Subcutaneous preadipocyte (primary cell): Measurements from ENCODE around the gene ATG2A. TPM values are rescaled to one million over a fixed set of nuclear protein-coding genes. Genes with fewer than 3 reads are reported as not detected.

Experiments used
- small RNA-seq: library from RNA; depleted of rRNA; stranded (forward); fragments of <200 nt; gene quantifications from one replicate; pipeline ENCODE3, GENCODE V24; 2012
- total RNA-seq: library from RNA; depleted of rRNA; stranded (reverse); fragments of >200 nt; gene quantifications from 2 replicates; pipeline ENCODE4 v1.2.3, GENCODE V29; 2012

ATG2A gene
- 15.4 and 19.5 TPM in 2 replicates for total RNA-seq

DNA sequence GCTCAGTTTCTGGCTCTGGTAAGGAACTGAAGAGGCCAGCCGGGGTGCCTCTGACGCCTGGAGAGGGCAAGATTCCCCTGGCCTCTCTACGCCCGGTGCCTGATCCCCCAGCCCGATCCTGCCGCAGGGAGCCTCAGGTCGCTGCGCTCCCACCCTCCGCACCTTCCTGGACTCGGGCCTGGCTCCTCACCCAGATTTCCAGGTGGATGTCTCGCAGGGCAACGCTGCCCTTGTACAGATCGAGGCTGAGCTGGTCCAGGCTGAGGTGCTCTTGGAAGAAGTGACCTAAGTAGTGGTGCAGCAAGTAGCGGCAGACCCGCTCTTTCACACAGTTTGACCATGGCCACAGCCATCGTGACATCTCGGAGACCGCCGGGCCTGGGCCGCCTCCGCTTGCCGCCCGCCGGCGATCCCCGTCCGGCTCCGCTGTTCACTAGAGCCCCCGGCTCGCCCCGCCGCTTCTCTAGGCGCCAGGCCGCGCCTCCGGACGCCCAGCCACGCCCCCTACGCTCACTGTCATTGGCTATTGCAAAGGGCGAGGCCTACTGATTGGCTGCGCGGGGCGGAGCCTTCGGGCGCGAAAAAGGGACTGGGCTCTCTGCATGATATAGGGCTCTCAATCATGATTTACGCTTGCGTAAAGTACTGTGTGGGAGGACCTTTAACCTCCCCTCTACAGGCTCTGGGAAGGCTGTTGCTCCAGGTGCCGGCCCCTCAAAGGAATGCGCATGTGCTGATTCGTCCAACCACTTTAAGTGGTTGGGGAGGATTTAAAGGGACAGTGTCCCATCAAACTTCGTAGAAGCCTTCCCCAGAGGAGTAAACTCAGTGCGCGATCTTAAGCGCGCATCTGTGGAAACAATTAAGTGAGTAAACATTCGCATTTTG is at the start of gene ATG2A:
Gene ATG2A (minus strand): TSS at position 435 of the 888 bp plus-strand sequence. CDS start 74 bp downstream, at position 361.

DNA sequence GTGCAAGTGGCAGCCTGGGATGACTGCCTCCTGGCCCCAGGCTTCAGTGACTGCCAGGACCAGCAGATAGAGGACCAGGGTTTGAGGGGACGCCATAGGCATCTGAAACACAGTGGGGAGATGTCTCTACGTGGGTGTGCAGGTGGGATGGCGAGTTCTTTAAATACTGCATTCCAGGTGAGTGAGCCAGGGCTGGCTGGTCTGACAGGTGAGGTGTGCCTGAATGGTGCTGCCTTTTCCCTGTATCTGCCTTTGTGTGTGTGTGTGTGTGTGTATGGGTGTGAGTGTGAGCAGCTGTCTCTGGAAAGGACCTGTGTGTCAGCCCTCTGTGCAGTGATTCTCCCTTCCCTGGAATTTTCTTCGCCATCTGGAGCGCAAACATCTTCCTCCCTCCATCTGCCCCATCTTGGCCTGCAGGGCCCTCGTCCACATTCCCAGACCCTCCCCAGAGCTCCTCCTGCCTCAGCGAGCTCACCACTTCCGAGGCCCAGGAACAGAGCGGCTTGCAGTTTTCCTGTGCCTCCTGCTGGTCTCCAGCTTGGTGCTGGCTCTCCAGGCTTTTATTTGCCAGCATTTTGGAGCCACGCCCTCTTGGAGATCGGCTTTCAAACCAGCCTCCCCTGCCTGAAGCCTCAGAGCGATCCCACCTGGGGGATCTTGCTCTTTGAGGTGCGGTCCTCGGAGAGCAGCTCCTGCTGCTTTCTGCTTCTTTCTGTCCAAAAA is 18.5 kb upstream of the ATG2A start, which contains the start of gene GPHA2:
Gene GPHA2 (minus strand): TSS at position 535 of the 723 bp plus-strand sequence. CDS start 433 bp downstream, at position 102.

DNA sequence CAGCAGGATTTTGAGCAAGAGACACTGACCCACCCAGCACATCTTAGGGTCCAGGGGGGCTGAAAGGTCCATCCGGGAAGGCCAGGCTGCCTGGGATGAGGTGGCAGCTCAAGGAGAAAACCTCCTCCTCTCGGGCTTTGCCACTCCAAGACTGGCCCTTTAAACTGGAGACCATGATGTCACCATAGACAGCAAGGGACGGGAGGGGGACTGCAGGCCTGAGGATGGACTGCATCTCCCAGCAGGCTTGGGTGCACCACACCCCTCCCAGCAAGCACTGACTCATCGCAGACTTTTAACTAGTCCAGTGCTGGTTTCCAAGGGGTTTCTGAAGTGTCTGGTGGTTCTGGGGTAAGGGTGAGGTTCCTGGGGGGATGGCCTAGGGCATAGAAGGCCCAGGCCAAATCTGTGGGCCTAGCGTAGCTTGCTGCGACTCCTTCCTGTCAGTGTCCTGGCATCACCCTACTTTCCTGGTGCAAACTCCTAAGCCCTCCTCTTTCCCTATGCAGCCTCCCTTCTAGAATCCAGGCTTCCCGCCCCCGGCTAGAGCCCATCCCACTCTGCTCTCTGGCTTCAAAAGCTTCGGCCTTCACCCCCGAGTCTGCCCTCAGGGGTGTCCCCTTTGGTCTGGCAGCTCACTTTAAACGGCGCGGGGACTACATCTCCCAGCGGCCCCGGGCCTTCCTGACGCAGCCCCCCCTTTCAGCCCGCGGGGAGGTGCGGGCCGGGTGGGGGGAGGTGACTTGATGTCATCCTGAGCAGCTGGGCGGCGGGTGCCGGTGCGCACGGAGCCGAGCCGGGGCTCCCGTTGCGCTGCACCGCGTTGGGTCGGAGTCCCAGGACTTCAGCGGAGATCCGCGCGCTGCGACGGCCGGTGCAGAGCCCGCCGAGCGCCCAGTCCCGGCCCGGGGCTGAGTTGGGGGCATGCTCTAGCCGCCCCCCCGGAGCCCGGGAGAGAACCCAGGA is 7.2 kb upstream of the ATG2A start, which contains the start of gene PPP2R5B:
Gene PPP2R5B (plus strand): TSS at position 746 of the 966 bp plus-strand sequence. CDS start 1,046 bp downstream, outside the sequence.

DNA sequence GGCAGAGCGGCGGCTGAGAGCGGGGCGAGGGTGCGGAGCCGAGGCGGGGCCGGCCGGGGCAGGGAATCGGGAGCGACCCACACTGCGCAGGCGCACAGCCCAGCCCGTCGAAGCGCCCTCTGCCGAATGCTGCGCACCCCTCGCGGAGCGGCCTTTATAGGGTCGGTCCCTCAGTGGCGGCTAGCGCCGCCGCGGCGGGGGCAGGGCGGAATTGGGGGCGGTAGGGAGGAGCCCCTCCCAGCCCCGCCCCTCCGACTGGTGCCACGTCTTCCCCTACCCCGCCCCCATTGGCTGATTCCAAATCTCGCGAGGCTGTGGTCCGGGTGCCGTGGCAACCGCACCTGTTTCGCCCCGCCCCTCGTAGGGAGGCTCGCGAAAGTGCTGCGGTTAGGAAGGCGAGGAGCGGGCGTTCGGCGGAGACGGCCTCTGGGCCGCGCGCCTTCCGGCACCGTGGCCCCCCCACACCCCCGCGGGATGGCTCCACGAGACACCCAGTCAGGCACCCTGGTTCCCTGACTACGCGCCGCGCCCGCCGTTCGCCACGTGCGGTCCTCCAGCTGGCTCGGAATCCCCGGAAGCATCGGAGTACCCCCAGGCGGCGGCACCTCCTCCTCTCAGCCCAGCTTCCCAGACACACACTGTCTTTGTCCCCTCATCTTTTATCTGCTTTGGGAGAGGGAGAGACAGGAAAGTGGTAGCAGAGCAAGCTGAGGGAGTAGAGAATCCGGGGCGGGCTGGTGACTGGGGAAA is 38.3 kb downstream of the ATG2A start, which contains the start of gene EHD1:
Gene EHD1 (minus strand): TSS at position 128 of the 750 bp plus-strand sequence. CDS start 157 bp downstream, outside the sequence.

Small RNA genes lying within 50 kb of the gene (small RNA-seq; reads per million reads assigned to genes)
- not detected for gene MIR6749
- not detected for gene MIR6750

Other genes starting within 250 kb of the ATG2A start
- gene NRXN2, start 194.0 kb downstream of the ATG2A start, total RNA-seq = 9.2 and 17.2 TPM in 2 replicates
- gene RASGRP2, start 173.1 kb downstream of the ATG2A start, total RNA-seq = 0.20 and 0.37 TPM in 2 replicates
- 0.37 and 0.39 TPM in 2 replicates for gene PYGM, start 157.2 kb downstream of the ATG2A start, total RNA-seq
- 110 and 126 TPM in 2 replicates for gene SF1, start 138.7 kb downstream of the ATG2A start, total RNA-seq
- 7.0 and 12.3 TPM in 2 replicates for gene MAP4K2, start 114.0 kb downstream of the ATG2A start, total RNA-seq
- 20.2 and 22.1 TPM in 2 replicates for gene MEN1, start 106.7 kb downstream of the ATG2A start, total RNA-seq
- gene CDC42BPG, start 72.6 kb downstream of the ATG2A start, total RNA-seq = under 0.01 TPM in 2 replicates
- 40.1 and 75.3 TPM in 2 replicates for gene EHD1, start 38.6 kb downstream of the ATG2A start, total RNA-seq
- 5.9 and 8.2 TPM in 2 replicates for gene PPP2R5B, start 7.5 kb upstream of the ATG2A start, total RNA-seq
- gene GPHA2, start 18.7 kb upstream of the ATG2A start, total RNA-seq = not detected in 2 replicates
- not detected in 2 replicates for gene MAJIN, start 54.9 kb upstream of the ATG2A start, total RNA-seq
- gene BATF2, start 79.8 kb upstream of the ATG2A start, total RNA-seq = 0.37 and 0.98 TPM in 2 replicates
- 46.7 and 63.2 TPM in 2 replicates for gene ARL2, start 97.0 kb upstream of the ATG2A start, total RNA-seq
- 12.1 and 13.2 TPM in 2 replicates for gene SNX15, start 110.2 kb upstream of the ATG2A start, total RNA-seq
- gene SAC3D1, start 124.0 kb upstream of the ATG2A start, total RNA-seq = 17.6 and 19.4 TPM in 2 replicates
- 10.8 and 14.3 TPM in 2 replicates for gene NAALADL1, start 141.3 kb upstream of the ATG2A start, total RNA-seq
- 12.5 and 18.6 TPM in 2 replicates for gene CDCA5, start 166.8 kb upstream of the ATG2A start, total RNA-seq
- gene ZFPL1, start 167.0 kb upstream of the ATG2A start, total RNA-seq = 26.8 and 29.0 TPM in 2 replicates
- gene VPS51, start 179.0 kb upstream of the ATG2A start, total RNA-seq = 122 and 127 TPM in 2 replicates
- 13.2 and 14.3 TPM in 2 replicates for gene TM7SF2, start 194.7 kb upstream of the ATG2A start, total RNA-seq
- gene ZNHIT2, start 200.5 kb upstream of the ATG2A start, total RNA-seq = 12.9 and 13.1 TPM in 2 replicates
- gene FAU, start 204.9 kb upstream of the ATG2A start, total RNA-seq = 193 and 272 TPM in 2 replicates
- gene MRPL49, start 205.1 kb upstream of the ATG2A start, total RNA-seq = 24.6 and 30.1 TPM in 2 replicates
- gene SYVN1, start 217.3 kb upstream of the ATG2A start, total RNA-seq = 12.5 and 15.1 TPM in 2 replicates